ENCODE results near the gene KLHDC3. TPM values are rescaled to one million over a fixed set of nuclear protein-coding genes. Genes with fewer than 3 reads are reported as not detected.

The KLHDC3 gene
- total RNA-seq, 1 experiment from 2014 or later, result 122 TPM

DNA sequence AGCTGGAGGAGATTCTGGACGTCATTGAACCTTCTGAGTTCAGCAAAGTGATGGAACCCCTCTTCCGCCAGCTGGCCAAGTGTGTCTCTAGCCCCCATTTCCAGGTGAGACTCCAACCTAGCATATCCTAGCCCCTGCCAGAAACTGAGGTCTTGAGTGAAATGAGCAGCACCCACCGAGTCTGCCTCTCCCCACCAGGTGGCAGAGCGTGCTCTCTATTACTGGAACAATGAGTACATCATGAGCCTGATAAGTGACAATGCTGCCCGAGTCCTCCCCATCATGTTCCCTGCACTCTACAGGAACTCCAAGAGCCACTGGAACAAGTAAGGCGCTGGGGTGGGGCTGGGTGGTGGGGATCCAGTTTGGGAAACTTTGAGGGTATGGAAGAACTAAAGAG lies 4.9 kb upstream of the KLHDC3 start:
- ChIA-PET CTCF (interaction anchor here (0.6 kb wide), 1 partner anchor 95 kb away, joined by 3 read pairs; no protein-coding TSS in a partner anchor), POLR2A (ENCODE audit: unreplicated experiment) (interaction anchor here (0.6 kb wide), 1 partner anchor 356 kb away, joined by 3 read pairs; no protein-coding TSS in a partner anchor)
- BruUV-seq (replicated peaks), result no TSS peak
- Histone ChIP-seq H3K4me2 (no peak overlapping the region), H3K9me2 (ENCODE audit: insufficient read depth) (no peaks in the 10 kb centered on the region), H3K4me3 (no peak overlapping the region), H3K36me3 (ENCODE audit: low read depth) (no peaks in the 10 kb centered on the region), H3K9me3 (ENCODE audit: insufficient read depth, low read depth) (no peaks in the 10 kb centered on the region), H3K27ac (no peak overlapping the region), H3K79me2 (ENCODE audit: low read depth) (peaks cover 16% of the 10 kb centered on the region), H3F3A (ENCODE audit: insufficient read depth, low read depth) (no peaks in the 10 kb centered on the region; the same call in none of the 2 replicates), H3K27me3 (ENCODE audit: insufficient read depth, low read depth) (no peaks in the 10 kb centered on the region), H3K4me1 (replicated peaks; ENCODE audit: insufficient read depth) (peaks cover 12% of the 10 kb centered on the region), H4K20me1 (ENCODE audit: insufficient read depth) (no peaks in the 10 kb centered on the region; the same call in 1 of the 2 replicates), H2AFZ (no peak overlapping the region)
- intact Hi-C loops (cut with micrococcal nuclease; ENCODE audit: unreplicated experiment), result no loop called here
- DNase-seq, result peak in 1 of 2 experiments; percentile 24
- peak; percentile 62 for TF ChIP-seq CTCF (conservative IDR thresholded peaks at IDR 0.05)
- no peak for TF ChIP-seq EZH2 (IDR thresholded peaks at IDR 0.05; ENCODE audit: low read depth)

GRCh38 chr6:43011207-43011606 lies 2.8 kb upstream of the KLHDC3 start:
- Histone ChIP-seq H3K9me3 (ENCODE audit: insufficient read depth, low read depth) (no peaks in the 10 kb centered on the region), H3K27me3 (ENCODE audit: insufficient read depth, low read depth) (no peaks in the 10 kb centered on the region), H3K79me2 (ENCODE audit: low read depth) (peaks cover 35% of the 10 kb centered on the region), H3K4me2 (no peak overlapping the region), H4K20me1 (ENCODE audit: insufficient read depth) (no peaks in the 10 kb centered on the region; the same call in 1 of the 2 replicates), H3F3A (ENCODE audit: insufficient read depth, low read depth) (no peaks in the 10 kb centered on the region; the same call in 1 of the 2 replicates), H3K9me2 (ENCODE audit: insufficient read depth) (no peaks in the 10 kb centered on the region), H3K36me3 (ENCODE audit: low read depth) (no peaks in the 10 kb centered on the region), H3K27ac (no peak overlapping the region), H3K4me1 (replicated peaks; ENCODE audit: insufficient read depth) (peaks cover 18% of the 10 kb centered on the region), H2AFZ (no peak overlapping the region), H3K4me3 (no peak overlapping the region)
- no peak for DNase-seq
- TF ChIP-seq CTCF (conservative IDR thresholded peaks at IDR 0.05), result no peak
- TF ChIP-seq EZH2 (IDR thresholded peaks at IDR 0.05; ENCODE audit: low read depth), result no peak
- POLR2A ChIA-PET (ENCODE audit: unreplicated experiment), result no interaction called here
- BruUV-seq (replicated peaks), result no TSS peak
- CTCF ChIA-PET, result no interaction called here
- intact Hi-C loops (cut with micrococcal nuclease; ENCODE audit: unreplicated experiment), result loop anchor here (5.0 to 10.0 kb wide), 4 partner anchors 46 to 131 kb away; partner anchors contain the start of genes CNPY3, KLC4 and MRPL2

DNA sequence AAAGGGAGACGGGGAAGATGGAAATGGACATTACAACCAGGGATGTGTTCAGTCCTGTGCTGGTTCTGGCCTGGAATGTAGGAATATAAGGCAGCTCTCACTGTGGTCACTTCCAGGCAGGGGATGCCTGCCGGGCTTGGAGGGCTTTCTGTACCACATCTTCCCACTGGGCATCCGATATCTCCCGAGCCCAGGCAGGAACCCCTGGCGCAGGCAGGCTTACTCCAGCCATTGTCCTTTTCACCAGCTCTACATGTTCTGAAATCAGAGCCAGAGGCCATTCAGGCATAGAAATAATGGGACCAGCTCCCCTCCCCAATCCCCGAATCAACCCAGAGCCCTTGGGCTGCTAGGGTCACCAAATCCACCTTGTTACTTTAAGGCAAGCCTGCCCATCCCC lies 1.7 kb upstream of the KLHDC3 start:
- H3K9me2 ChIP-seq (ENCODE audit: insufficient read depth), result no peaks in the 10 kb centered on the region
- no peaks in the 10 kb centered on the region for H3K9me3 ChIP-seq (ENCODE audit: insufficient read depth, low read depth)
- H3K4me2 ChIP-seq, result peak overlapping the region; percentile 97
- H3K27me3 ChIP-seq (ENCODE audit: insufficient read depth, low read depth), result no peaks in the 10 kb centered on the region
- no peak overlapping the region for H3K27ac ChIP-seq
- no peaks in the 10 kb centered on the region for H3K36me3 ChIP-seq (ENCODE audit: low read depth)
- no peak overlapping the region for H2AFZ ChIP-seq
- CTCF ChIA-PET, result no interaction called here
- H3K4me3 ChIP-seq, result peak overlapping the region; percentile 67; the same call in 1 of the 2 replicates
- BruUV-seq (replicated peaks), result no TSS peak
- H3K79me2 ChIP-seq (ENCODE audit: low read depth), result peaks cover 42% of the 10 kb centered on the region
- POLR2A ChIA-PET (ENCODE audit: unreplicated experiment), result interaction anchor here (0.5 to 0.7 kb wide), 5 partner anchors 13 to 78 kb away, joined by 3 to 7 read pairs (median 3); no protein-coding TSS in a partner anchor
- TF ChIP-seq CTCF (conservative IDR thresholded peaks at IDR 0.05), result no peak
- TF ChIP-seq EZH2 (IDR thresholded peaks at IDR 0.05; ENCODE audit: low read depth), result no peak
- DNase-seq, result no peak
- H3F3A ChIP-seq (ENCODE audit: insufficient read depth, low read depth), result no peaks in the 10 kb centered on the region; the same call in 1 of the 2 replicates
- peaks cover 18% of the 10 kb centered on the region for H3K4me1 ChIP-seq (replicated peaks; ENCODE audit: insufficient read depth)
- intact Hi-C loops (cut with micrococcal nuclease; ENCODE audit: unreplicated experiment), result loop anchor here (5.0 to 10.0 kb wide), 4 partner anchors 45 to 130 kb away; partner anchors contain the start of genes CNPY3, KLC4 and MRPL2
- H4K20me1 ChIP-seq (ENCODE audit: insufficient read depth), result peaks cover 3% of the 10 kb centered on the region

All from PC-9 (cell line).